Measurements from ENCODE around the gene SHH.
A peak's percentile ranks its signal among the peaks of the same experiment; 100 is the strongest.

Gene SHH

GRCh38 chr7:155763691-155764437 lies 48.4 kb downstream of the SHH start:
- no peak for TF ChIP-seq CTCF (IDR thresholded peaks at IDR 0.05; ENCODE audit: low read depth, low read length)
- in situ Hi-C loops (cut with HindIII; ENCODE audit: low sequenced_read_pairs) = no loop called here
- H3K4me3 ChIP-seq (ENCODE audit: low read depth, low read length) = no peak overlapping the region
- peak; percentile 80 for DNase-seq (ENCODE audit: low read depth, low spot score)

DNA sequence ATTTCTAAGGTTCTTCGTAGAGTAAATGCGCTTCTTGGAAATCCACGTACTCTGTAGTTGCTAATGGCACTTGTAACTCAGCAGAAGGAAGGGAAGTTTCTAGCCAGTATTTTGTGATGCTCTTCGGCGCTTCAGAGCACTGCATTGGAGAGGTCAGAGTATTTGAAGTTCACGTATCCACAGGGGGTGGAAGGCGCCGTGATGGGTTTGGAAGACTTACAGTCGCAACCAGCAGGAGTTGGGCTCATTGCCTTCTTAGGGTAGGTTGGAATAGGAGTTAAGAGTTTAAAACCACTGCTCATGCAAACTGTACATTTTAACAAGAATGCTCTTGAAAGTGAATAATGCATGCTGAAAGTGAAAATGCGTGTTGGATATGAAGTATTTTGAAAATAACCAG lies 49.1 kb downstream of the SHH start:
- no peak overlapping the region for H3K4me3 ChIP-seq (ENCODE audit: low read depth, low read length)
- TF ChIP-seq CTCF (IDR thresholded peaks at IDR 0.05; ENCODE audit: low read depth, low read length) = no peak

GRCh38 chr7:155762655-155763054 lies 49.6 kb downstream of the SHH start:
- no peak for DNase-seq (ENCODE audit: low read depth, low spot score)
- no peak for TF ChIP-seq CTCF (IDR thresholded peaks at IDR 0.05; ENCODE audit: low read depth, low read length)
- H3K4me3 ChIP-seq (ENCODE audit: low read depth, low read length) = no peak overlapping the region
- in situ Hi-C loops (cut with HindIII; ENCODE audit: low sequenced_read_pairs) = no loop called here

More for the DNA sequence above, 49.1 kb downstream of the SHH start:
- DNase-seq (ENCODE audit: low read depth, low spot score) = peak; percentile 71
- in situ Hi-C loops (cut with HindIII; ENCODE audit: low sequenced_read_pairs) = no loop called here

DNA sequence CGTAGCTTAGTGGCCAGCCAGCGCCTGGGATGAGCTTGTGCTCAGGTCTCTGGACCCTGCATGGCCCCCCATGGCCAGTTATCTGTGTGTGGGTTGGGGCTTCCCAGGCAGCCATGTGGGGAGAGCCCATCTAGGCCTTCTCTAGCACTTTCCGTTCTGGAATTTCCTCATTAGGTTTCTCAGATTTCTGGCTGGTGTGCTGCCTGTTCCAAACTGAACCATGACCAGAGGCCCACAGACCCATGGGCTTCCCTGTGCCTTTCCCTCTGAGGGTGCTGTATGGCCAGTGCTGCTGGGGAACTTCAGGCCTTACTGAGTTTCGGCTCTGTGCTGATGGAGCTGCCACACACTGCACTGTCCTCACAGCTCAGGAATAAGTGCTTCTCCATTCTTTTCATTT lies 50.2 kb downstream of the SHH start:
- TF ChIP-seq CTCF (IDR thresholded peaks at IDR 0.05; ENCODE audit: low read depth, low read length) = no peak
- DNase-seq (ENCODE audit: low read depth, low spot score) = peak; percentile 37
- in situ Hi-C loops (cut with HindIII; ENCODE audit: low sequenced_read_pairs) = no loop called here
- H3K4me3 ChIP-seq (ENCODE audit: low read depth, low read length) = no peak overlapping the region

DNA sequence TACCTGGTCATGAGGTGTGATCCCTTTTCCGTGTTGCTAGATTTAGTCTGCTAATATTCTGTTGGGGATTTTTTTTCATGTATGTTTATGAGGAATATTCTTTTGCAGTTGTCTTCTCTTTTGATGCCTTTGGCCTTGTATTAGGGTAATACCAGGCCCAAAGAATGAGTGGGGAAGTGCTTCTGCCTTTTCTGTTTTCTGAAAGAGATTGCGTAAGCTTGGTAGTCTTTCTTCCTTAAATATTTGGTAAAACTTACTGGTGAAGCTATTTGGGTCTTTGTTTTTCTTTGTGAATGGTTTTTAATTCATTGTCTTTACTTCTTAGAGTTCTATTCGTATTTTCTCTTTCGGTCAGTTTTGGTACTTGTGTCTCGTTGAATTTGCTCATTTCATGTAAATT lies 51.1 kb downstream of the SHH start:
- no peak for TF ChIP-seq CTCF (IDR thresholded peaks at IDR 0.05; ENCODE audit: low read depth, low read length)
- in situ Hi-C loops (cut with HindIII; ENCODE audit: low sequenced_read_pairs) = no loop called here
- no peak for DNase-seq (ENCODE audit: low read depth, low spot score)
- H3K4me3 ChIP-seq (ENCODE audit: low read depth, low read length) = no peak overlapping the region

GRCh38 chr7:155759740-155760430 lies 52.4 kb downstream of the SHH start:
- in situ Hi-C loops (cut with HindIII; ENCODE audit: low sequenced_read_pairs) = no loop called here
- no peak for DNase-seq (ENCODE audit: low read depth, low spot score)
- TF ChIP-seq CTCF (IDR thresholded peaks at IDR 0.05; ENCODE audit: low read depth, low read length) = no peak
- no peak overlapping the region for H3K4me3 ChIP-seq (ENCODE audit: low read depth, low read length)
